OCI-LY1 (cell line): ENCODE measurements around the gene CHCHD1.

Experiments used
- H2AFZ ChIP-seq: fragments of 200-600 bp; sonication (generic), shearing (Covaris generic); 2 replicates; pipeline ENCODE4 v1.6.0; 2014; ENCODE audit warnings: antibody characterized with exemption, mild to moderate bottlenecking, low read length
- H3F3A ChIP-seq: fragments of 200-600 bp; sonication (generic), shearing (Covaris generic); 2 replicates; pipeline ENCODE4 v1.6.0; 2014; ENCODE audit warnings: mild to moderate bottlenecking, antibody characterized with exemption, low read length, moderate library complexity; ENCODE audit not compliant: insufficient read depth
- H3K27ac ChIP-seq: fragments of 200-600 bp; sonication (generic); 2 replicates; pipeline ENCODE4 v1.5.1; 2014; ENCODE audit warnings: low read length, mixed run types, mild to moderate bottlenecking, low read depth; ENCODE audit not compliant: poor library complexity, severe bottlenecking
- H3K27me3 ChIP-seq: fragments of 200-600 bp; sonication (generic); 2 replicates; pipeline ENCODE4 v1.6.0; 2014; ENCODE audit warnings: antibody characterized with exemption, mild to moderate bottlenecking, low read length, moderate library complexity; ENCODE audit not compliant: insufficient read depth
- H3K36me3 ChIP-seq: fragments of 200-600 bp; sonication (generic); 2 replicates; pipeline ENCODE4 v1.6.1; 2014; ENCODE audit warnings: mild to moderate bottlenecking, antibody characterized with exemption, low read length, moderate library complexity, mixed read lengths; ENCODE audit not compliant: insufficient read depth
- H3K4me1 ChIP-seq: fragments of 200-600 bp; sonication (generic); 2 replicates; pipeline ENCODE4 v1.5.1; 2014; ENCODE audit warnings: mild to moderate bottlenecking, low read length, moderate library complexity; ENCODE audit not compliant: insufficient read depth, severe bottlenecking
- H3K4me2 ChIP-seq: fragments of 200-600 bp; sonication (generic), shearing (Covaris generic); 2 replicates; pipeline ENCODE4 v1.6.1; 2014; ENCODE audit warnings: low read length
- H3K4me3 ChIP-seq: fragments of 200-600 bp; sonication (generic); 2 replicates; pipeline ENCODE4 v1.5.1; 2014; ENCODE audit warnings: low read length, low read depth, mild to moderate bottlenecking, mixed read lengths; ENCODE audit not compliant: poor library complexity, severe bottlenecking
- H3K79me2 ChIP-seq: fragments of 200-600 bp; shearing (Covaris generic); 2 replicates; pipeline ENCODE4 v1.6.1; 2016; ENCODE audit warnings: mixed run types, low read length, mixed read lengths; ENCODE audit not compliant: insufficient read depth
- H3K9ac ChIP-seq: fragments of 200-600 bp; sonication (generic), shearing (Covaris generic); 2 replicates; pipeline ENCODE4 v1.6.1; 2014; ENCODE audit warnings: mild to moderate bottlenecking, low read length, mixed read lengths
- H3K9me2 ChIP-seq: fragments of 200-600 bp; sonication (generic), shearing (Covaris generic); 2 replicates; pipeline ENCODE4 v1.6.1; 2014; ENCODE audit warnings: low read depth, mild to moderate bottlenecking, low read length, mixed read lengths
- H3K9me3 ChIP-seq: fragments of 200-600 bp; shearing (Covaris generic); 2 replicates; pipeline ENCODE4 v1.6.1; 2014; ENCODE audit warnings: low read length, mixed read lengths
- H4K20me1 ChIP-seq: fragments of 200-600 bp; sonication (generic), shearing (Covaris generic); 2 replicates; pipeline ENCODE4 v1.6.0; 2016; ENCODE audit warnings: mild to moderate bottlenecking, low read length; ENCODE audit not compliant: insufficient read depth
- CTCF ChIP-seq: fragments of 200-600 bp; sonication (generic), shearing (Covaris generic); IDR thresholded peaks from 2 replicates; pipeline ENCODE4 v1.5.1; 2017; ENCODE audit warnings: mild to moderate bottlenecking, antibody characterized with exemption, low read length, moderate library complexity, mixed read lengths
- EZH2 ChIP-seq: fragments of 200-600 bp; sonication (generic), shearing (Covaris generic); IDR thresholded peaks from 2 replicates; pipeline ENCODE4 v1.8.0; 2017; ENCODE audit warnings: borderline replicate concordance, mixed run types, mild to moderate bottlenecking, antibody characterized with exemption, low read length, moderate library complexity, mixed read lengths

CHCHD1 gene

GRCh38 chr10:73818402-73818801 lies 36.6 kb downstream of the CHCHD1 start:
- Histone ChIP-seq H3K4me1 (no peaks in the 10 kb centered on the region), H3K4me2 (no peak overlapping the region)

GRCh38 chr10:73819081-73819480 lies 37.2 kb downstream of the CHCHD1 start:
- Histone ChIP-seq H4K20me1 (no peaks in the 10 kb centered on the region), H3K4me1 (no peaks in the 10 kb centered on the region), H3K9ac (no peak overlapping the region), H2AFZ (no peak overlapping the region), H3F3A (no peaks in the 10 kb centered on the region), H3K4me3 (no peak overlapping the region), H3K36me3 (peaks cover 39% of the 10 kb centered on the region), H3K27ac (no peak overlapping the region), H3K27me3 (no peaks in the 10 kb centered on the region), H3K4me2 (no peak overlapping the region), H3K9me2 (no peaks in the 10 kb centered on the region), H3K79me2 (no peaks in the 10 kb centered on the region), H3K9me3 (no peaks in the 10 kb centered on the region)
- no peak for TF ChIP-seq EZH2
- TF ChIP-seq CTCF: no peak

More at GRCh38 chr10:73818402-73818801, 36.6 kb downstream of the CHCHD1 start:
- no peak overlapping the region for H3K4me3 ChIP-seq
- H3F3A ChIP-seq: no peaks in the 10 kb centered on the region
- H3K9me2 ChIP-seq: no peaks in the 10 kb centered on the region
- no peaks in the 10 kb centered on the region for H3K79me2 ChIP-seq
- no peaks in the 10 kb centered on the region for H3K27me3 ChIP-seq
- no peak overlapping the region for H3K27ac ChIP-seq
- no peak overlapping the region for H3K9ac ChIP-seq
- TF ChIP-seq CTCF (peak; percentile 24; the same call in 1 of the 2 replicates), EZH2 (no peak)
- no peak overlapping the region for H2AFZ ChIP-seq
- H3K9me3 ChIP-seq: no peaks in the 10 kb centered on the region
- peaks cover 34% of the 10 kb centered on the region for H3K36me3 ChIP-seq
- no peaks in the 10 kb centered on the region for H4K20me1 ChIP-seq

GRCh38 chr10:73819513-73820093 lies 37.8 kb downstream of the CHCHD1 start:
- Histone ChIP-seq H3K9ac (no peak overlapping the region), H3K79me2 (no peaks in the 10 kb centered on the region), H3K9me2 (no peaks in the 10 kb centered on the region), H3K4me3 (no peak overlapping the region), H3K4me2 (no peak overlapping the region), H3K4me1 (no peaks in the 10 kb centered on the region), H4K20me1 (no peaks in the 10 kb centered on the region), H3K27ac (no peak overlapping the region), H2AFZ (no peak overlapping the region), H3F3A (no peaks in the 10 kb centered on the region), H3K27me3 (no peaks in the 10 kb centered on the region), H3K36me3 (peaks cover 39% of the 10 kb centered on the region), H3K9me3 (no peaks in the 10 kb centered on the region)
- TF ChIP-seq EZH2 (no peak), CTCF (no peak)
